ENCODE data around the gene OR6B2. TPM values are rescaled to one million over a fixed set of nuclear protein-coding genes. Genes with fewer than 3 reads are reported as not detected.

The OR6B2 gene
- total RNA-seq, 2 experiments from 2014 or later, result not detected

- DNase-seq, result no peak
- no peak overlapping the region for H3K4me3 Mint-ChIP-seq
- CTCF ChIA-PET, result interaction anchor here (2.0 kb wide), 1 partner anchor 11 kb away, joined by 6 read pairs; no protein-coding TSS in a partner anchor
- H3K27me3 Mint-ChIP-seq (ENCODE audit: low read depth), result peaks cover 35% of the 10 kb centered on the region
- H3K36me3 Mint-ChIP-seq (ENCODE audit: low read depth), result no peaks in the 10 kb centered on the region
- H3K9me3 Mint-ChIP-seq, result no peaks in the 10 kb centered on the region
- intact Hi-C loops (cut with micrococcal nuclease), result no loop called here
- H3K4me1 Mint-ChIP-seq (ENCODE audit: low read depth), result no peaks in the 10 kb centered on the region
- no peak overlapping the region for H3K27ac Mint-ChIP-seq
Measured at GRCh38 chr2:240032406-240033329, 2.4 kb upstream of the OR6B2 start.

- CTCF ChIA-PET, result interaction anchor here (1.1 kb wide), 1 partner anchor 117 kb away, joined by 3 read pairs; no protein-coding TSS in a partner anchor
- peaks cover 23% of the 10 kb centered on the region for H3K4me1 Mint-ChIP-seq (ENCODE audit: low read depth)
- H3K27ac Mint-ChIP-seq, result peak overlapping the region; percentile 84
Measured at GRCh38 chr2:240024766-240025165, 5.5 kb downstream of the OR6B2 start.

GRCh38 chr2:240023792-240024191 is 6.4 kb downstream of the OR6B2 start:
- intact Hi-C loops (cut with micrococcal nuclease), result loop anchor here (2.0 to 10.0 kb wide), 3 partner anchors 113 to 759 kb away; partner anchors contain the start of gene COPS9
- no peak for DNase-seq
- Mint-ChIP-seq H3K27ac (no peak overlapping the region), H3K36me3 (ENCODE audit: low read depth) (peaks cover 15% of the 10 kb centered on the region), H3K4me1 (ENCODE audit: low read depth) (peaks cover 23% of the 10 kb centered on the region), H3K4me3 (peak overlapping the region; percentile 92), H3K27me3 (ENCODE audit: low read depth) (no peaks in the 10 kb centered on the region), H3K9me3 (no peaks in the 10 kb centered on the region)
- CTCF ChIA-PET, result no interaction called here

More at GRCh38 chr2:240024766-240025165, 5.5 kb downstream of the OR6B2 start:
- intact Hi-C loops (cut with micrococcal nuclease), result loop anchor here (1.0 to 10.0 kb wide), 4 partner anchors 112 to 760 kb away; partner anchors contain the start of genes COPS9 and HDAC4
- Mint-ChIP-seq H3K4me3 (peak overlapping the region; percentile 92), H3K27me3 (ENCODE audit: low read depth) (no peaks in the 10 kb centered on the region), H3K36me3 (ENCODE audit: low read depth) (peaks cover 11% of the 10 kb centered on the region), H3K9me3 (no peaks in the 10 kb centered on the region)
- peak; percentile 10 for DNase-seq

GRCh38 chr2:240021488-240022104 is 8.6 kb downstream of the OR6B2 start:
- H3K9me3 Mint-ChIP-seq, result no peaks in the 10 kb centered on the region
- peak; percentile 79 for DNase-seq
- H3K27ac Mint-ChIP-seq, result no peak overlapping the region
- no peak overlapping the region for H3K4me3 Mint-ChIP-seq
- H3K36me3 Mint-ChIP-seq (ENCODE audit: low read depth), result peaks cover 31% of the 10 kb centered on the region
- peaks cover 23% of the 10 kb centered on the region for H3K4me1 Mint-ChIP-seq (ENCODE audit: low read depth)
- CTCF ChIA-PET, result interaction anchor here (0.6 to 2.1 kb wide), 9 partner anchors 9 to 122 kb away, joined by 3 to 9 read pairs (median 5); no protein-coding TSS in a partner anchor
- intact Hi-C loops (cut with micrococcal nuclease), result loop anchor here (2.0 to 10.0 kb wide), 3 partner anchors 87 to 757 kb away; no protein-coding TSS in a partner anchor
- no peaks in the 10 kb centered on the region for H3K27me3 Mint-ChIP-seq (ENCODE audit: low read depth)

- Mint-ChIP-seq H3K4me3 (no peak overlapping the region), H3K27me3 (ENCODE audit: low read depth) (no peaks in the 10 kb centered on the region)
Measured at GRCh38 chr2:240018071-240018750, 12.0 kb downstream of the OR6B2 start.

GRCh38 chr2:240014327-240014726 is 15.9 kb downstream of the OR6B2 start:
- Mint-ChIP-seq H3K27me3 (ENCODE audit: low read depth) (no peaks in the 10 kb centered on the region), H3K27ac (no peak overlapping the region), H3K4me3 (no peak overlapping the region), H3K36me3 (ENCODE audit: low read depth) (peaks cover 46% of the 10 kb centered on the region), H3K4me1 (ENCODE audit: low read depth) (no peaks in the 10 kb centered on the region), H3K9me3 (no peaks in the 10 kb centered on the region)
- DNase-seq, result no peak
- CTCF ChIA-PET, result no interaction called here
- intact Hi-C loops (cut with micrococcal nuclease), result no loop called here

More at GRCh38 chr2:240018071-240018750, 12.0 kb downstream of the OR6B2 start:
- H3K9me3 Mint-ChIP-seq, result no peaks in the 10 kb centered on the region
- H3K36me3 Mint-ChIP-seq (ENCODE audit: low read depth), result peaks cover 44% of the 10 kb centered on the region
- DNase-seq, result no peak
- H3K4me1 Mint-ChIP-seq (ENCODE audit: low read depth), result peaks cover 10% of the 10 kb centered on the region
- intact Hi-C loops (cut with micrococcal nuclease), result no loop called here
- CTCF ChIA-PET, result interaction anchor here (0.6 kb wide), 1 partner anchor 31 kb away, joined by 3 read pairs; no protein-coding TSS in a partner anchor
- no peak overlapping the region for H3K27ac Mint-ChIP-seq

GRCh38 chr2:240013343-240013742 is 16.9 kb downstream of the OR6B2 start:
- Mint-ChIP-seq H3K36me3 (ENCODE audit: low read depth) (peaks cover 43% of the 10 kb centered on the region), H3K27ac (no peak overlapping the region), H3K27me3 (ENCODE audit: low read depth) (no peaks in the 10 kb centered on the region), H3K9me3 (no peaks in the 10 kb centered on the region), H3K4me1 (ENCODE audit: low read depth) (no peaks in the 10 kb centered on the region), H3K4me3 (no peak overlapping the region)
- no peak for DNase-seq
- intact Hi-C loops (cut with micrococcal nuclease), result no loop called here
- CTCF ChIA-PET, result interaction anchor here (0.8 to 1.9 kb wide), 2 partner anchors 8 to 21 kb away, joined by 3 to 6 read pairs; no protein-coding TSS in a partner anchor

- DNase-seq, result no peak
- intact Hi-C loops (cut with micrococcal nuclease), result no loop called here
- Mint-ChIP-seq H3K27ac (no peak overlapping the region), H3K4me1 (ENCODE audit: low read depth) (no peaks in the 10 kb centered on the region), H3K9me3 (no peaks in the 10 kb centered on the region), H3K4me3 (no peak overlapping the region), H3K36me3 (ENCODE audit: low read depth) (peaks cover 26% of the 10 kb centered on the region), H3K27me3 (ENCODE audit: low read depth) (no peaks in the 10 kb centered on the region)
- CTCF ChIA-PET, result interaction anchor here (1.0 to 1.3 kb wide), 3 partner anchors 12 to 59 kb away, joined by 3 read pairs; no protein-coding TSS in a partner anchor
Measured at GRCh38 chr2:240002983-240003382, 27.2 kb downstream of the OR6B2 start.

GRCh38 chr2:240000671-240001070 is 29.6 kb downstream of the OR6B2 start:
- H3K27me3 Mint-ChIP-seq (ENCODE audit: low read depth), result no peaks in the 10 kb centered on the region
- DNase-seq, result no peak
- intact Hi-C loops (cut with micrococcal nuclease), result no loop called here
- CTCF ChIA-PET, result no interaction called here
- H3K27ac Mint-ChIP-seq, result no peak overlapping the region
- no peaks in the 10 kb centered on the region for H3K4me1 Mint-ChIP-seq (ENCODE audit: low read depth)
- H3K36me3 Mint-ChIP-seq (ENCODE audit: low read depth), result peaks cover 29% of the 10 kb centered on the region
- H3K4me3 Mint-ChIP-seq, result no peak overlapping the region
- no peaks in the 10 kb centered on the region for H3K9me3 Mint-ChIP-seq

- Mint-ChIP-seq H3K9me3 (no peaks in the 10 kb centered on the region), H3K27ac (peak overlapping the region; percentile 36), H3K4me1 (ENCODE audit: low read depth) (no peaks in the 10 kb centered on the region), H3K4me3 (no peak overlapping the region), H3K36me3 (ENCODE audit: low read depth) (peaks cover 27% of the 10 kb centered on the region), H3K27me3 (ENCODE audit: low read depth) (no peaks in the 10 kb centered on the region)
- intact Hi-C loops (cut with micrococcal nuclease), result no loop called here
- CTCF ChIA-PET, result interaction anchor here (0.8 to 1.3 kb wide), 2 partner anchors 24 to 63 kb away, joined by 3 read pairs; no protein-coding TSS in a partner anchor
- DNase-seq, result no peak
Measured at GRCh38 chr2:239997686-239998409, 32.4 kb downstream of the OR6B2 start.

GRCh38 chr2:239994086-239994485 is 36.1 kb downstream of the OR6B2 start:
- CTCF ChIA-PET, result interaction anchor here (0.9 to 1.3 kb wide), 3 partner anchors 18 to 44 kb away, joined by 3 read pairs; no protein-coding TSS in a partner anchor
- no peak for DNase-seq
- H3K4me3 Mint-ChIP-seq, result no peak overlapping the region
- H3K27ac Mint-ChIP-seq, result no peak overlapping the region
- no peaks in the 10 kb centered on the region for H3K4me1 Mint-ChIP-seq (ENCODE audit: low read depth)
- H3K9me3 Mint-ChIP-seq, result no peaks in the 10 kb centered on the region
- H3K27me3 Mint-ChIP-seq (ENCODE audit: low read depth), result no peaks in the 10 kb centered on the region
- H3K36me3 Mint-ChIP-seq (ENCODE audit: low read depth), result peaks cover 26% of the 10 kb centered on the region
- intact Hi-C loops (cut with micrococcal nuclease), result loop anchor here (5.0 kb wide), 2 partner anchors 112 to 962 kb away; no protein-coding TSS in a partner anchor

All from activated naive CD4-positive, alpha-beta T cell treated with anti-CD3 and anti-CD28 coated beads for 36 hours (primary cell).